Neural cell (in vitro differentiated cells): ENCODE measurements around the gene FETUB.

Experiments
- CTCF ChIP-seq: fragments of 450-650 bp; IDR thresholded peaks from 2 replicates; pipeline ENCODE4 v1.5.1; 2014; ENCODE audit warnings: antibody characterized with exemption, mild to moderate bottlenecking, moderate library complexity; ENCODE audit not compliant: poor library complexity, severe bottlenecking
- EZH2 ChIP-seq: fragments of 200-600, 300-800 bp; shearing (Covaris generic), sonication (generic); IDR thresholded peaks from 2 replicates; pipeline ENCODE4 v1.6.1; 2014; ENCODE audit warnings: antibody characterized with exemption, low read length, borderline replicate concordance, mild to moderate bottlenecking; ENCODE audit not compliant: insufficient read depth, poor library complexity, severe bottlenecking
- MXI1 ChIP-seq: fragments of 450-650 bp; conservative IDR thresholded peaks from 2 replicates; pipeline ENCODE4 v1.6.1; 2014; ENCODE audit warnings: antibody characterized with exemption, mild to moderate bottlenecking; ENCODE audit not compliant: poor library complexity, severe bottlenecking
- POLR2AphosphoS5 ChIP-seq: IDR thresholded peaks from 2 replicates; pipeline ENCODE4 v1.6.1; 2012
- RAD21 ChIP-seq: fragments of 450-650 bp; conservative IDR thresholded peaks from 2 replicates; pipeline ENCODE4 v1.6.1; 2014; ENCODE audit warnings: antibody characterized with exemption, mild to moderate bottlenecking, moderate library complexity
- REST ChIP-seq: IDR thresholded peaks from 2 replicates; pipeline ENCODE4 v1.6.1; 2012; ENCODE audit warnings: borderline replicate concordance
- SMC3 ChIP-seq: fragments of 450-650 bp; conservative IDR thresholded peaks from 2 replicates; pipeline ENCODE4 v1.6.1; 2014; ENCODE audit warnings: antibody characterized with exemption, mild to moderate bottlenecking, moderate library complexity; ENCODE audit not compliant: poor library complexity

- TF ChIP-seq CTCF (no peak), POLR2AphosphoS5 (no peak), EZH2 (no peak), MXI1 (no peak), RAD21 (no peak), SMC3 (no peak), REST (no peak)
These were observed 35.1 kb upstream of the FETUB start for GRCh38 chr3:186605078-186605477.
